Sigmoid colon (tissue), 7 donors: ENCODE data around the gene SNTG2. TPM values are rescaled to one million over a fixed set of nuclear protein-coding genes. Genes with fewer than 3 reads are reported as not detected.

Source experiments
- DNase-seq: peaks from one replicate; pipeline ENCODE4 v3.0.0-alpha.2; 2019
- H3K27ac ChIP-seq, 4 donors: fragments of 200-600 bp; sonication (generic); one replicate each; pipeline ENCODE4 v1.5.1; 2016 to 2019; ENCODE audit warnings: mild to moderate bottlenecking in 1 of 4
- H3K27me3 ChIP-seq, 3 donors: fragments of 200-600 bp; sonication (generic); one replicate each; pipeline ENCODE4 v1.5.1; 2019; ENCODE audit warnings: mild to moderate bottlenecking in 1 of 3
- H3K36me3 ChIP-seq, 4 donors: fragments of 200-600 bp; sonication (generic); one replicate each; pipeline ENCODE4 v1.5.1; 2016 to 2019
- H3K4me1 ChIP-seq, 4 donors: fragments of 200-600 bp; sonication (generic); one replicate each; pipeline ENCODE4 v1.5.1; 2017 to 2019
- H3K4me3 ChIP-seq, 4 donors: fragments of 200-600 bp; sonication (generic); one replicate each; pipeline ENCODE4 v1.5.1; 2017 to 2019; ENCODE audit warnings: mild to moderate bottlenecking in 2 of 4, moderate library complexity in 1 of 4
- H3K9me3 ChIP-seq, 4 donors: fragments of 200-600 bp in 3 of 4; sonication (generic) in 3 of 4; one replicate each; pipeline versions ENCODE4 v1.5.1 to v1.6.1; 2013 to 2019
- CTCF ChIP-seq, 4 experiments: fragments of 450-650 bp in 3 of 4; fragments of 200-600 bp in 1 of 4; IDR thresholded peaks; one replicate each; pipeline ENCODE4 v1.5.1; 2016 to 2019; ENCODE audit warnings: antibody characterized with exemption in 4 of 4, mild to moderate bottlenecking in 3 of 4, moderate library complexity in 2 of 4
- EP300 ChIP-seq, 4 donors: sonication (generic); formaldehyde crosslinking; IDR thresholded peaks; one replicate each; pipeline ENCODE4 v1.6.1; 2017; ENCODE audit warnings: antibody characterized with exemption in 4 of 4
- POLR2A ChIP-seq, 2 donors: fragments of 450-650 bp; IDR thresholded peaks; one replicate each; pipeline ENCODE4 v1.6.1; 2016; ENCODE audit warnings: antibody characterized with exemption in 2 of 2, mild to moderate bottlenecking in 2 of 2, moderate library complexity in 2 of 2
- POLR2AphosphoS5 ChIP-seq, 4 donors: sonication (generic); formaldehyde crosslinking; IDR thresholded peaks; one replicate each; pipeline ENCODE4 v1.6.1; 2017; ENCODE audit warnings: antibody characterized with exemption in 4 of 4
- WGBS, 2 donors: extraction: QIAGEN DNeasy Blood & Tissue Kit; methylation state at CpG; one replicate each; pipeline ENCODE4 v1.1.7; 2013; 5-methylcytosine and 5-hydroxymethylcytosine counted together
- intact Hi-C: fragments of 100-400 bp; cut with DNase I; formaldehyde crosslinking; loops from one replicate; pipeline ENCODE4 v1.15.1; 2023
- polyA plus RNA-seq, 3 donors: library from polyadenylated mRNA; stranded (reverse); fragments of 200-250 nt; gene quantifications; one replicate each; pipeline ENCODE4 v1.2.3, GENCODE V29; 2013
- total RNA-seq, 4 donors: library from RNA; depleted of rRNA; stranded (reverse); fragments of >200 nt; gene quantifications; one replicate each; pipeline ENCODE4 v1.1.0, GENCODE V29; 2016
- donor health status: healthy with polysubstance abuse.
- donor health status: Bipolar disorder and iron deficiency.
- donor health status: healthy.

Gene SNTG2
- total and polyA plus RNA-seq, 7 donors: 0.60 to 5.2 (median 1.9) TPM; not detected in 1

DNA sequence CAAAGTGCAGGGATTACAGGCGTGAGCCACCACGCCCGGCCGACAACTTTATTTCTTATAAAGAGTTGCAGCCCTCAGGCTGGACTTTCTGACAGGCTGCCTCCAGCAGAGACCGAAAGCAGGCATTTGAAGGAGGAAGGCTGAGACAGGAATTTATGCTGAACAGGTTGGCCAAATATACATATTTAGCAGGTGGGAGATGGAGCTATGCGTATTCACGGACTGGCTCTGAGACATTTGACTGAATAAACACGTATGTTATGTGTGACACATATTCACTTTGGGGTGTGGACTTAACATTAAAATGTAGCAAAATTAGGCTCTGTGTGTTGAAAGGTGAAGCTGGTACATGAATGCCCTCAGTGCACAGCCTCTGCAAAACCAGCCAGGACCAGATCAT is 65.9 kb downstream of the SNTG2 start:
- no peaks in the 10 kb centered on the region for H3K4me1 ChIP-seq
- H3K9me3 ChIP-seq: no peaks in the 10 kb centered on the region
- intact Hi-C loops: no loop called here
- H3K4me3 ChIP-seq: no peak overlapping the region
- no peaks in the 10 kb centered on the region for H3K27me3 ChIP-seq
- 83 to 91% methylated on average over 8 of the region's 8 CpGs for WGBS, 2 donors
- no peak overlapping the region for H3K27ac ChIP-seq
- no peak for TF ChIP-seq CTCF (IDR thresholded peaks at IDR 0.05)
- no peak for TF ChIP-seq POLR2AphosphoS5 (IDR thresholded peaks at IDR 0.05)
- no peaks in the 10 kb centered on the region for H3K36me3 ChIP-seq
- no peak for DNase-seq

DNA sequence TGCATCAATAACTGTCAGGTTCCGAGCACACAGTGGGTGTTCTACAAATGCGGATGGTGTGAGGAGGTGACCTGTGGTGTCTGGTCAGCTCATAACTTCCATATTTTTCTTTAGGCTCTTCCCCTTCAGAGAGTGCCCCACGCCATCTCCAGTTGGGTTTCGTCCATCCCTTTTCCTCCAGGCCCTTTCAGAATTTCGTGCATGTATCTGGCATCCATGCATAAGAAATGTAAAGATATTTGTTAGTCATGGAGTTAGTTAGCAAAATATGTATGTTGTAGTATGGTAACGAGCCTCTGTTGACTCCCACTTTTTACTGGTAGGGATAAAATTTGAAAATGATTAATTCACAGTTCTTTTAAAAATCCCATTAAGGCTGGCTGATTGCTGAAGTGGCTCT is 67.2 kb downstream of the SNTG2 start:
- intact Hi-C loops: no loop called here
- no peak for DNase-seq
- Histone ChIP-seq H3K4me1 (no peaks in the 10 kb centered on the region), H3K9me3 (no peaks in the 10 kb centered on the region), H3K4me3 (no peak overlapping the region), H3K27me3 (no peaks in the 10 kb centered on the region), H3K36me3 (no peaks in the 10 kb centered on the region), H3K27ac (no peak overlapping the region)
- 73 to 79% methylated on average over 6 of the region's 6 CpGs for WGBS, 2 donors
- TF ChIP-seq POLR2A (IDR thresholded peaks at IDR 0.05) (no peak), EP300 (IDR thresholded peaks at IDR 0.05) (no peak), POLR2AphosphoS5 (IDR thresholded peaks at IDR 0.05) (no peak)

GRCh38 chr2:1020206-1020605 is 69.6 kb downstream of the SNTG2 start:
- Histone ChIP-seq H3K4me1 (no peaks in the 10 kb centered on the region), H3K27ac (no peak overlapping the region), H3K27me3 (no peaks in the 10 kb centered on the region), H3K4me3 (no peak overlapping the region), H3K9me3 (no peaks in the 10 kb centered on the region), H3K36me3 (no peaks in the 10 kb centered on the region)
- TF ChIP-seq CTCF (IDR thresholded peaks at IDR 0.05) (no peak), POLR2AphosphoS5 (IDR thresholded peaks at IDR 0.05) (no peak), EP300 (IDR thresholded peaks at IDR 0.05) (no peak), POLR2A (IDR thresholded peaks at IDR 0.05) (no peak)
- WGBS, 2 donors: 59 to 73% methylated on average over 3 of the region's 3 CpGs
- intact Hi-C loops: no loop called here
- DNase-seq: no peak

- WGBS, 2 donors: 91 to 93% methylated on average over 17 of the region's 17 CpGs
- TF ChIP-seq CTCF (IDR thresholded peaks at IDR 0.05) (no peak), POLR2A (IDR thresholded peaks at IDR 0.05) (no peak), EP300 (IDR thresholded peaks at IDR 0.05) (no peak), POLR2AphosphoS5 (IDR thresholded peaks at IDR 0.05) (no peak)
- intact Hi-C loops: no loop called here
Measured at GRCh38 chr2:1022178-1022577, 71.5 kb downstream of the SNTG2 start.

GRCh38 chr2:1024981-1025380 is 74.3 kb downstream of the SNTG2 start:
- Histone ChIP-seq H3K36me3 (no peaks in the 10 kb centered on the region), H3K9me3 (no peaks in the 10 kb centered on the region), H3K27me3 (no peaks in the 10 kb centered on the region), H3K4me3 (no peak overlapping the region), H3K27ac (no peak overlapping the region), H3K4me1 (no peaks in the 10 kb centered on the region)
- intact Hi-C loops: no loop called here
- TF ChIP-seq CTCF (IDR thresholded peaks at IDR 0.05): no peak
- TF ChIP-seq POLR2A (IDR thresholded peaks at IDR 0.05): no peak
- TF ChIP-seq EP300 (IDR thresholded peaks at IDR 0.05): no peak
- no peak for TF ChIP-seq POLR2AphosphoS5 (IDR thresholded peaks at IDR 0.05)
- WGBS, 2 donors: 52 to 65% methylated on average over 4 of the region's 4 CpGs
- no peak for DNase-seq

More at GRCh38 chr2:1022178-1022577, 71.5 kb downstream of the SNTG2 start:
- Histone ChIP-seq H3K4me1 (no peaks in the 10 kb centered on the region), H3K27me3 (no peaks in the 10 kb centered on the region), H3K36me3 (no peaks in the 10 kb centered on the region), H3K27ac (no peak overlapping the region), H3K4me3 (no peak overlapping the region), H3K9me3 (no peaks in the 10 kb centered on the region)
- no peak for DNase-seq
